CD4-positive, alpha-beta T cell treated with Interleukin-21 for 1 hour (primary cell): ENCODE measurements around the gene CENPF.
"Not testable (repeated sequence)": the region's sequence is repeated elsewhere in the genome, so short reads cannot be mapped to it uniquely, and the experiment has no call there.

ENCODE experiments used
- DNase-seq: peaks from one replicate; pipeline ENCODE4 v3.0.0-alpha.2; 2020

Gene CENPF

GRCh38 chr1:214664651-214665433, 61.8 kb downstream of the CENPF start:
- no peak for DNase-seq

GRCh38 chr1:214665606-214666110, 62.7 kb downstream of the CENPF start:
- no peak for DNase-seq

- DNase-seq: no peak
Measured at GRCh38 chr1:214666674-214667073, 63.7 kb downstream of the CENPF start.

GRCh38 chr1:214670098-214670497, 67.1 kb downstream of the CENPF start:
- no peak for DNase-seq

- DNase-seq: not testable (repeated sequence)
Measured at GRCh38 chr1:214673029-214673428, 70.0 kb downstream of the CENPF start.

- DNase-seq: no peak
Measured at GRCh38 chr1:214673576-214673975, 70.6 kb downstream of the CENPF start.

GRCh38 chr1:214675524-214675923, 72.5 kb downstream of the CENPF start:
- DNase-seq: not testable (repeated sequence)

GRCh38 chr1:214676747-214677146, 73.8 kb downstream of the CENPF start:
- no peak for DNase-seq

GRCh38 chr1:214677945-214678344, 75.0 kb downstream of the CENPF start:
- DNase-seq: no peak

- DNase-seq: no peak
Measured at GRCh38 chr1:214678386-214678785, 75.4 kb downstream of the CENPF start.

- DNase-seq: no peak
Measured at GRCh38 chr1:214683621-214684020, 80.6 kb downstream of the CENPF start.

- no peak for DNase-seq
Measured at GRCh38 chr1:214685906-214686305, 82.9 kb downstream of the CENPF start.

GRCh38 chr1:214686497-214686896, 83.5 kb downstream of the CENPF start:
- DNase-seq: no peak

GRCh38 chr1:214688891-214689290, 85.9 kb downstream of the CENPF start:
- DNase-seq: no peak

GRCh38 chr1:214694769-214695168, 91.8 kb downstream of the CENPF start:
- no peak for DNase-seq

- no peak for DNase-seq
Measured at GRCh38 chr1:214698559-214698958, 95.6 kb downstream of the CENPF start.

GRCh38 chr1:214700437-214700836, 97.4 kb downstream of the CENPF start:
- DNase-seq: no peak

- no peak for DNase-seq
Measured at GRCh38 chr1:214702556-214702955, 99.6 kb downstream of the CENPF start.

- no peak for DNase-seq
Measured at GRCh38 chr1:214707306-214708087, 104.5 kb downstream of the CENPF start.

- DNase-seq: no peak
Measured at GRCh38 chr1:214708321-214708955, 105.4 kb downstream of the CENPF start.

GRCh38 chr1:214709241-214709640, 106.2 kb downstream of the CENPF start:
- no peak for DNase-seq

GRCh38 chr1:214712737-214713136, 109.7 kb downstream of the CENPF start:
- DNase-seq: no peak
